Brain microvascular endothelial cell (primary cell): ENCODE results near the gene ZNF503.

ENCODE experiments used
- DNase-seq: peaks from one replicate; pipeline ENCODE4 v3.0.0-alpha.2; 2020
- H3K27ac ChIP-seq: fragments of 250-450 bp; sonication (Bioruptor Pico); 2 replicates; pipeline ENCODE4 v1.5.1; 2020; ENCODE audit warnings: mild to moderate bottlenecking, moderate library complexity
- H3K27me3 ChIP-seq: fragments of 250-450 bp; sonication (Bioruptor Pico); replicated peaks from 2 replicates; pipeline ENCODE4 v1.5.1; 2020; ENCODE audit warnings: mild to moderate bottlenecking
- H3K36me3 ChIP-seq: fragments of 250-450 bp; sonication (Bioruptor Pico); replicated peaks from 2 replicates; pipeline ENCODE4 v1.5.1; 2020; ENCODE audit warnings: mild to moderate bottlenecking
- H3K4me3 ChIP-seq: 2 replicates; pipeline ENCODE4 v1.5.1; 2011; ENCODE audit warnings: low read depth, mild to moderate bottlenecking, control low read depth, low read length, moderate library complexity
- in situ Hi-C: cut with HindIII; loops from 2 replicates; pipeline ENCODE4 v1.10.0; 2017; ENCODE audit warnings: low sequenced_read_pairs, low pct_ligation_motif_present
- TF ChIP-seq, protein P1 (sequence below): IDR thresholded peaks from 2 replicates; pipeline ENCODE4 v1.5.1; 2011; ENCODE audit warnings: low read depth, mild to moderate bottlenecking, moderate library complexity, low read length, control low read depth, inconsistent platforms; ENCODE audit errors: missing control alignments

Gene ZNF503

DNA sequence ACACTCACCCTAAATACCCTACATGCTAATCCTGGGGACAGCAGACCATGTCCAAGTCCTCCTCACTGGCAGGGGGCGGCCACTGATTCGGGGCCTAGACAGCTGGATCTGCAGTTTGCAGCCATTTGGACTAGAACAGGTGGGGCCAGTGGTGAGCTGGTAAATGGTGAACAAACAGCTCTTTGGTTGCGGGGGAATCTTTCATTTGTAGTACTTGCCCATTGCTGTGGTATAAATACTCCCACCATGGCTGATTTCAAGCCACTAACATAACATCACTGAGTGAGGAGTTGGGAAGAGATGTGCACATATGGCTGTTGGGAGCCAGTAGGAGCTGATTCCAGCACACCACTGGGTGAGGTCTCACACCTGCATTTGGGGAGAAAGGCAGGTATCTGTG is 13.5 kb downstream of the ZNF503 start:
- in situ Hi-C loops = no loop called here
- TF ChIP-seq, protein P1, sequence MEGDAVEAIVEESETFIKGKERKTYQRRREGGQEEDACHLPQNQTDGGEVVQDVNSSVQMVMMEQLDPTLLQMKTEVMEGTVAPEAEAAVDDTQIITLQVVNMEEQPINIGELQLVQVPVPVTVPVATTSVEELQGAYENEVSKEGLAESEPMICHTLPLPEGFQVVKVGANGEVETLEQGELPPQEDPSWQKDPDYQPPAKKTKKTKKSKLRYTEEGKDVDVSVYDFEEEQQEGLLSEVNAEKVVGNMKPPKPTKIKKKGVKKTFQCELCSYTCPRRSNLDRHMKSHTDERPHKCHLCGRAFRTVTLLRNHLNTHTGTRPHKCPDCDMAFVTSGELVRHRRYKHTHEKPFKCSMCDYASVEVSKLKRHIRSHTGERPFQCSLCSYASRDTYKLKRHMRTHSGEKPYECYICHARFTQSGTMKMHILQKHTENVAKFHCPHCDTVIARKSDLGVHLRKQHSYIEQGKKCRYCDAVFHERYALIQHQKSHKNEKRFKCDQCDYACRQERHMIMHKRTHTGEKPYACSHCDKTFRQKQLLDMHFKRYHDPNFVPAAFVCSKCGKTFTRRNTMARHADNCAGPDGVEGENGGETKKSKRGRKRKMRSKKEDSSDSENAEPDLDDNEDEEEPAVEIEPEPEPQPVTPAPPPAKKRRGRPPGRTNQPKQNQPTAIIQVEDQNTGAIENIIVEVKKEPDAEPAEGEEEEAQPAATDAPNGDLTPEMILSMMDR = no peak
- no peak for DNase-seq
- H3K27ac ChIP-seq = no peak overlapping the region
- H3K36me3 ChIP-seq = no peaks in the 10 kb centered on the region
- no peak overlapping the region for H3K4me3 ChIP-seq
- peaks cover 5% of the 10 kb centered on the region for H3K27me3 ChIP-seq

DNA sequence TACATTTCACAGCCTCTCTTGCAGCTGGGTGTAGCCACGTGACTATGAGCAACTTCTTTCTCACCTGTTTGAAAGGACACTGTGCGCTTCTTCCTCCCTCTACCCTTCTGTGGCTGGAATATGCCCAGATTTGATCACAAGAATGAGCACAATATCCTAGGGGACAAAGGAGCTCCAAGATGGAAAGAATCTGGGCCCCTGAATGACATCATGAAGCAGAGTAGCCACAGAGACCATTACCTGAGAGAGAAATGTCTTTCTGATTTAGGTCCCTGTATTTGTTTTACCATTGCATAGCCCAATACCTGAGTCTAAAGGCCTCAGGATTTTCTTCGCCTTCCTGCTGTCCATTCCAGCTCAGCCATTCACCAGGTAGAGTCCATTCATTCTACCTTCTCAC is 15.4 kb downstream of the ZNF503 start:
- no peaks in the 10 kb centered on the region for H3K27me3 ChIP-seq
- H3K4me3 ChIP-seq = no peak overlapping the region
- in situ Hi-C loops = no loop called here
- H3K27ac ChIP-seq = no peak overlapping the region
- H3K36me3 ChIP-seq = no peaks in the 10 kb centered on the region
- no peak for DNase-seq
- TF ChIP-seq, protein P1 = no peak

DNA sequence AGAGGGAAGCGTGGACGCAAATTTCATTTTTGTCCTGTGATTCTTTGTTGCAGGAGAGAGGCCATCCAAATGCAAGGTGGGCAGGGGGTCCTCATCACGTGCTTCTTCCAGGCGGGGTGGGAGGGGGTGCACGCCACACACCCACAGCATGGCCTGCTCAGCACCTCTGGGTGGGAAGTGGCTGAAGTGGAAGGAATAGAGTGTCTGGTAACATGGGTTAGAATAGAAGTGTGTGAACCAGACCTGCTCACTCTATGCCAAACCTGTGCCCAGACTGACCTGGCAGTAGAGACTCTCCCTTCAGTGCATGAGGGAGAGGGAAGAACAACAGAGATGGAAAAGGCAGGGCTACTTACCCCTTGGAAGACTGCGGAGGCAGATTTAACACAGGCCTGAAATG is 21.7 kb downstream of the ZNF503 start:
- TF ChIP-seq, protein P1 = no peak
- no peak for DNase-seq
- Histone ChIP-seq H3K27ac (no peak overlapping the region), H3K36me3 (no peaks in the 10 kb centered on the region), H3K27me3 (no peaks in the 10 kb centered on the region), H3K4me3 (no peak overlapping the region)
- in situ Hi-C loops = no loop called here

DNA sequence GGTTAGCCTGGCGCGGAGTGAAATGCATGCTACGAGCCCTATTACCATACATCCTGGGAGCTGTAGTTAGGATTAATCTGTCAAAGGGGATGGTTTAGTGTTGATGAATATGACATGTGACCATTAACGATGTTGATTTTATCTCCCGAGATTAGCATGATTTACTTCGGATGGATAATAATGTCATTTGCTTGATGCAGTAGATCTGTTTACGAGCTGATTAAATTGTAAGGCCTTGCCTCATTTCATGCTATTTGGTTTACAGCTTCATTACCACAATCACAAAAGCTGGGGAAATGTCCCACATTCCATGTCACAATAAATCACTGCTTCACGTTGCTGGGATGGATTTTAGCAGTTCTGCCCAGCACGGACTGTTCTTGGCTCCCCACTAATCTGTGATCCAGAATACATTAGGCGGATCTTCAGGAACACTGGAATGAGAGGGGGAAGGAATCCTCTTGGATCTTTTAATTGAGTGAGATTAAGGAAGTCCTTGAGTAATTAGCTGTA is 22.3 kb downstream of the ZNF503 start:
- no peaks in the 10 kb centered on the region for H3K36me3 ChIP-seq
- TF ChIP-seq, protein P1 = no peak
- no peak overlapping the region for H3K4me3 ChIP-seq
- no peaks in the 10 kb centered on the region for H3K27me3 ChIP-seq
- in situ Hi-C loops = no loop called here
- no peak for DNase-seq
- no peak overlapping the region for H3K27ac ChIP-seq

DNA sequence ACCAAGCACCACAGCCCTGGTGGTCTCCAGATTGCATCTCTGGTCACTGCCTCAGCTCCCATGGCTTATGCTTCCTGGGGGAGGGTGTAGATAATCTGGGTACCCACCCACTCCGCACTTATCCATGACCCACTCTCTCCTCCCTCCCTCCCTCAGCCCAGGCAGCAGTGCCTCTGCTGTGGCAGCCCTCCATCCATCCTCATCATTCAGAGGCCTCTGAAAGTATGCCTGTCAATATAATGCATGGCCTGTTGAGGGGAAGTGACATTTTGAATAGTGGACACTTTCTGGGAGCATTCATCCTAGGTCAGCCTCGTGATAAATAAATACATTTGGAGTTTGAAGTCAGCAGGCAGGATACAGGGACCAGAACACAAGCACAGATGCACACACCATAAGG is 23.2 kb downstream of the ZNF503 start:
- Histone ChIP-seq H3K27ac (no peak overlapping the region), H3K27me3 (no peaks in the 10 kb centered on the region), H3K36me3 (no peaks in the 10 kb centered on the region), H3K4me3 (no peak overlapping the region)
- in situ Hi-C loops = no loop called here
- TF ChIP-seq, protein P1 = no peak
- no peak for DNase-seq

DNA sequence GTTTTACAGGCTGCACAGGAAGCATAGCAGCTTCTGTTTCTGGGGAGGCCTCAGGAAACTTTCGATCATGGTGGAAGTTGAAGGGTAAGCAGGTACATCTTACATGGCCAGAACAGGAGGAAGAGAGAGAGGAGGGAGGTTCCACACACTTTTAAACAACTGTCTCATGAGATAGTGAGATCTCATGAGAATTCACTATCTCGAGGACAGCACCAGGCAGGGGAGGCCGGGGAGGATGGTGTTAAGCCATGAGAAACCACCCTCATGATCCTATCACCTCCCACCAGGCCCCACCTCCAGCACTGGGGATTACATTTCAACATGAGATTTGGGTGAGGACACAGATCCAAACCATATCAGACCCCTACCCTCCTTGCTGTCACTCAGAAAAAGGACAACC is 23.7 kb downstream of the ZNF503 start:
- no peak overlapping the region for H3K4me3 ChIP-seq
- no peak overlapping the region for H3K27ac ChIP-seq
- no peaks in the 10 kb centered on the region for H3K36me3 ChIP-seq
- TF ChIP-seq, protein P1 = no peak
- no peaks in the 10 kb centered on the region for H3K27me3 ChIP-seq
- no peak for DNase-seq
- in situ Hi-C loops = no loop called here
